Panc1 (cell line): ENCODE results near the gene WFDC5. TPM values are rescaled to one million over a fixed set of nuclear protein-coding genes. Genes with fewer than 3 reads are reported as not detected.

ENCODE experiments used
- ATAC-seq: fragments of 200-7000 bp; cut with Tn5 transposase; 2 replicates; pipeline ENCODE4 v1.9.1; 2020; ENCODE audit warnings: mild to moderate bottlenecking, moderate library complexity
- BruUV-seq: library from RNA; stranded (reverse); fragments of 400-500 nt; replicated peaks from 2 replicates; lab custom pipeline; 2021; lab: Mats Ljungman, UMichigan
- CTCF ChIA-PET: fragments of 300-600 bp; sonication (Branson Sonifier 250); formaldehyde crosslinking; loops from one replicate; lab custom pipeline; 2022; ENCODE audit warnings: antibody characterized with exemption; lab: Charles Lee
- POLR2A ChIA-PET: fragments of 300-600 bp; sonication (Branson Sonifier 250); formaldehyde crosslinking; loops from one replicate; lab custom pipeline; 2022; ENCODE audit warnings: antibody characterized with exemption; lab: Charles Lee
- DNase-seq: peaks from one replicate; pipeline ENCODE4 v3.0.0-alpha.2; 2010; ENCODE audit warnings: low read depth, low spot score
- H3K27ac ChIP-seq: 2 replicates; pipeline ENCODE4 v1.5.1; 2011; ENCODE audit warnings: mild to moderate bottlenecking, low read length, inconsistent platforms
- H3K27me3 ChIP-seq: fragments of 200-500 bp; sonication (Bioruptor generic); 2 replicates; pipeline ENCODE4 v1.6.0; 2014; ENCODE audit warnings: low read length, inconsistent platforms; ENCODE audit not compliant: control insufficient read depth, insufficient read depth
- H3K36me3 ChIP-seq: fragments of 200-500 bp; sonication (Bioruptor generic); 2 replicates; pipeline ENCODE4 v1.5.1; 2014; ENCODE audit warnings: inconsistent platforms, mild to moderate bottlenecking, low read length, moderate library complexity; ENCODE audit not compliant: control insufficient read depth, insufficient read depth
- H3K4me1 ChIP-seq: 2 replicates; pipeline ENCODE4 v1.5.1; 2011; ENCODE audit warnings: inconsistent platforms, mild to moderate bottlenecking, low read length, moderate library complexity; ENCODE audit not compliant: control insufficient read depth, insufficient read depth
- H3K4me3 ChIP-seq, 2 experiments: 2 replicates each; pipeline ENCODE4 v1.5.1; 2011 to 2012; ENCODE audit warnings: low read depth in 2 of 2, low read length in 2 of 2, mild to moderate bottlenecking in 2 of 2, inconsistent platforms in 1 of 2, moderate library complexity in 1 of 2
- H3K9me3 ChIP-seq: fragments of 200-500 bp; sonication (Bioruptor generic); 2 replicates; pipeline ENCODE4 v1.5.1; 2014; ENCODE audit warnings: low read depth, mild to moderate bottlenecking, inconsistent platforms, low read length, moderate library complexity; ENCODE audit not compliant: control insufficient read depth, insufficient read depth
- POLR2AphosphoS5 ChIP-seq: IDR thresholded peaks from 2 replicates; pipeline ENCODE4 v1.6.1; 2012; ENCODE audit warnings: mild to moderate bottlenecking, low read depth, low read length, moderate library complexity
- SIN3A ChIP-seq: IDR thresholded peaks from 2 replicates; pipeline ENCODE4 v1.6.1; 2012; ENCODE audit warnings: low read depth, mild to moderate bottlenecking, low read length, moderate library complexity, borderline replicate concordance; ENCODE audit not compliant: insufficient read depth
- TCF7L2 ChIP-seq: IDR thresholded peaks from 2 replicates; pipeline ENCODE4 v1.6.1; 2011; ENCODE audit warnings: mild to moderate bottlenecking, low read depth, low read length, inconsistent platforms
- in situ Hi-C: cut with HindIII; loops from 2 replicates; pipeline ENCODE4 v1.10.0; 2016; ENCODE audit warnings: low sequenced_read_pairs, low pct_unique_long_range_greater_than_20kb
- intact Hi-C: fragments of 100-400 bp; cut with micrococcal nuclease; formaldehyde crosslinking; loops from one replicate; pipeline ENCODE4 v1.10.0; 2022; ENCODE audit not compliant: unreplicated experiment
- total RNA-seq: library from RNA; stranded (reverse); gene quantifications from one replicate; pipeline ENCODE4 v1.2.1, GENCODE V29; 2021; ENCODE audit not compliant: unreplicated experiment
- TF ChIP-seq, protein P1 (sequence below): fragments of 450-650 bp; IDR thresholded peaks from 2 replicates; pipeline ENCODE4 v1.5.1; 2017; ENCODE audit warnings: mild to moderate bottlenecking
- TF ChIP-seq, protein P2 (sequence below), 2 experiments: IDR thresholded peaks; 2 replicates each; pipeline ENCODE4 v1.6.1; 2011 to 2012; ENCODE audit warnings: low read depth in 2 of 2, control low read depth in 1 of 2, low read length in 1 of 2, mild to moderate bottlenecking in 1 of 2, moderate library complexity in 1 of 2; ENCODE audit not compliant: insufficient read depth in 1 of 2

WFDC5 gene
- total RNA-seq, 1 experiment from 2014 or later, result not detected

DNA sequence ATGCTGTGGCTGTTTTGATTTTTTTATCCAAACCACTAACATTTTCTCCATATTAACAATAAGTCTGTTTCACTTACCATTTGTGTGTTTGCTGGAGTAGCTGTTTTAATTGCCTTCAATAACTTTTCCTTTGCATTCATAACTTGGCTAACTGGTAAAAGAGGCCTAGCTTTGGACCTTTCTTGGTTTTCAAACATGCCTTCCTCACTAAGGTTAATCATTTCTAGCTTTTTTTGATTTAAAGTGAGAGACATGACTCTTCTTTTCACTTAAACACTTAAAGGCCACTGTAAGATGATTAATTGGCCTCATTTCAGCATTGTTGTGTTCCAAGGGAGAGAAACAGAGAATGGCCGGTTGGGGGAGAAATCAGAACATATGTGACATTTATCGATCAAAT, 6.4 kb upstream of the WFDC5 start:
- ChIA-PET POLR2A (no interaction called here), CTCF (interaction anchor here (1.4 kb wide), 1 partner anchor 173 kb away, joined by 3 read pairs; no protein-coding TSS in a partner anchor)
- no peaks in the 10 kb centered on the region for H3K4me1 ChIP-seq
- no peak for ATAC-seq
- in situ Hi-C loops (no loop called here), intact Hi-C loops (loop anchor here (5.0 kb wide), 1 partner anchor 106 kb away; no protein-coding TSS in a partner anchor)
- H3K9me3 ChIP-seq, result no peaks in the 10 kb centered on the region
- TF ChIP-seq, protein P1, sequence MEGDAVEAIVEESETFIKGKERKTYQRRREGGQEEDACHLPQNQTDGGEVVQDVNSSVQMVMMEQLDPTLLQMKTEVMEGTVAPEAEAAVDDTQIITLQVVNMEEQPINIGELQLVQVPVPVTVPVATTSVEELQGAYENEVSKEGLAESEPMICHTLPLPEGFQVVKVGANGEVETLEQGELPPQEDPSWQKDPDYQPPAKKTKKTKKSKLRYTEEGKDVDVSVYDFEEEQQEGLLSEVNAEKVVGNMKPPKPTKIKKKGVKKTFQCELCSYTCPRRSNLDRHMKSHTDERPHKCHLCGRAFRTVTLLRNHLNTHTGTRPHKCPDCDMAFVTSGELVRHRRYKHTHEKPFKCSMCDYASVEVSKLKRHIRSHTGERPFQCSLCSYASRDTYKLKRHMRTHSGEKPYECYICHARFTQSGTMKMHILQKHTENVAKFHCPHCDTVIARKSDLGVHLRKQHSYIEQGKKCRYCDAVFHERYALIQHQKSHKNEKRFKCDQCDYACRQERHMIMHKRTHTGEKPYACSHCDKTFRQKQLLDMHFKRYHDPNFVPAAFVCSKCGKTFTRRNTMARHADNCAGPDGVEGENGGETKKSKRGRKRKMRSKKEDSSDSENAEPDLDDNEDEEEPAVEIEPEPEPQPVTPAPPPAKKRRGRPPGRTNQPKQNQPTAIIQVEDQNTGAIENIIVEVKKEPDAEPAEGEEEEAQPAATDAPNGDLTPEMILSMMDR, result no peak
- TF ChIP-seq POLR2AphosphoS5, result no peak
- TF ChIP-seq SIN3A, result no peak
- TF ChIP-seq, protein P2, sequence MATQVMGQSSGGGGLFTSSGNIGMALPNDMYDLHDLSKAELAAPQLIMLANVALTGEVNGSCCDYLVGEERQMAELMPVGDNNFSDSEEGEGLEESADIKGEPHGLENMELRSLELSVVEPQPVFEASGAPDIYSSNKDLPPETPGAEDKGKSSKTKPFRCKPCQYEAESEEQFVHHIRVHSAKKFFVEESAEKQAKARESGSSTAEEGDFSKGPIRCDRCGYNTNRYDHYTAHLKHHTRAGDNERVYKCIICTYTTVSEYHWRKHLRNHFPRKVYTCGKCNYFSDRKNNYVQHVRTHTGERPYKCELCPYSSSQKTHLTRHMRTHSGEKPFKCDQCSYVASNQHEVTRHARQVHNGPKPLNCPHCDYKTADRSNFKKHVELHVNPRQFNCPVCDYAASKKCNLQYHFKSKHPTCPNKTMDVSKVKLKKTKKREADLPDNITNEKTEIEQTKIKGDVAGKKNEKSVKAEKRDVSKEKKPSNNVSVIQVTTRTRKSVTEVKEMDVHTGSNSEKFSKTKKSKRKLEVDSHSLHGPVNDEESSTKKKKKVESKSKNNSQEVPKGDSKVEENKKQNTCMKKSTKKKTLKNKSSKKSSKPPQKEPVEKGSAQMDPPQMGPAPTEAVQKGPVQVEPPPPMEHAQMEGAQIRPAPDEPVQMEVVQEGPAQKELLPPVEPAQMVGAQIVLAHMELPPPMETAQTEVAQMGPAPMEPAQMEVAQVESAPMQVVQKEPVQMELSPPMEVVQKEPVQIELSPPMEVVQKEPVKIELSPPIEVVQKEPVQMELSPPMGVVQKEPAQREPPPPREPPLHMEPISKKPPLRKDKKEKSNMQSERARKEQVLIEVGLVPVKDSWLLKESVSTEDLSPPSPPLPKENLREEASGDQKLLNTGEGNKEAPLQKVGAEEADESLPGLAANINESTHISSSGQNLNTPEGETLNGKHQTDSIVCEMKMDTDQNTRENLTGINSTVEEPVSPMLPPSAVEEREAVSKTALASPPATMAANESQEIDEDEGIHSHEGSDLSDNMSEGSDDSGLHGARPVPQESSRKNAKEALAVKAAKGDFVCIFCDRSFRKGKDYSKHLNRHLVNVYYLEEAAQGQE (IDR thresholded peaks at IDR 0.05; ENCODE audit: insufficient read depth in 1 of 2, low read depth in 2 of 2, low read length in 1 of 2), result no peak
- no peak for TF ChIP-seq TCF7L2
- peaks cover 13% of the 10 kb centered on the region for H3K27me3 ChIP-seq
- no TSS peak for BruUV-seq
- no peak overlapping the region for H3K27ac ChIP-seq
- H3K36me3 ChIP-seq, result no peaks in the 10 kb centered on the region
- DNase-seq, result no peak
- H3K4me3 ChIP-seq, result no peak overlapping the region

GRCh38 chr20:45119556-45120266, 4.7 kb upstream of the WFDC5 start:
- Histone ChIP-seq H3K9me3 (no peaks in the 10 kb centered on the region), H3K4me3 (no peak overlapping the region), H3K36me3 (no peaks in the 10 kb centered on the region), H3K27ac (no peak overlapping the region), H3K27me3 (peaks cover 7% of the 10 kb centered on the region), H3K4me1 (no peaks in the 10 kb centered on the region)
- BruUV-seq, result no TSS peak
- in situ Hi-C loops, result no loop called here
- DNase-seq (no peak), ATAC-seq (no peak)
- TF ChIP-seq SIN3A (no peak), POLR2AphosphoS5 (no peak), TCF7L2 (no peak)
- TF ChIP-seq, protein P1, result no peak
- TF ChIP-seq, protein P2 (IDR thresholded peaks at IDR 0.05; ENCODE audit: insufficient read depth in 1 of 2, low read depth in 2 of 2, low read length in 1 of 2), result no peak
- POLR2A ChIA-PET, result no interaction called here
- intact Hi-C loops, result loop anchor here (5.0 kb wide), 1 partner anchor 108 kb away; no protein-coding TSS in a partner anchor
- CTCF ChIA-PET, result no interaction called here
